GM21737 (cell line): ENCODE results near the gene TGIF2.
"Not testable (repeated sequence)": the region's sequence is repeated elsewhere in the genome, so short reads cannot be mapped to it uniquely, and the experiment has no call there.

Source experiments
- ATAC-seq: cut with Tn5 transposase; IDR thresholded peaks from one replicate; pipeline ENCODE4 v1.9.1; 2021; ENCODE audit warnings: mild to moderate bottlenecking, moderate library complexity; ENCODE audit not compliant: unreplicated experiment

The TGIF2 gene

GRCh38 chr20:36546111-36546736, 27.2 kb upstream of the TGIF2 start:
- ATAC-seq = no peak

GRCh38 chr20:36547186-36548005, 26.0 kb upstream of the TGIF2 start:
- no peak for ATAC-seq

GRCh38 chr20:36548006-36548315, 25.4 kb upstream of the TGIF2 start:
- no peak for ATAC-seq

- no peak for ATAC-seq
Measured at GRCh38 chr20:36548704-36549627, 24.4 kb upstream of the TGIF2 start.

GRCh38 chr20:36549628-36549941, 23.8 kb upstream of the TGIF2 start:
- ATAC-seq = no peak

GRCh38 chr20:36549942-36550789, 23.2 kb upstream of the TGIF2 start:
- ATAC-seq = no peak

- no peak for ATAC-seq
Measured at GRCh38 chr20:36550790-36551299, 22.6 kb upstream of the TGIF2 start.

GRCh38 chr20:36555248-36555647, 18.1 kb upstream of the TGIF2 start:
- no peak for ATAC-seq

- ATAC-seq = no peak
Measured at GRCh38 chr20:36562724-36563123, 10.7 kb upstream of the TGIF2 start.

- ATAC-seq = no peak
Measured at GRCh38 chr20:36563374-36563773, 10.0 kb upstream of the TGIF2 start.

- ATAC-seq = not testable (repeated sequence)
Measured at GRCh38 chr20:36564078-36564725, 9.2 kb upstream of the TGIF2 start.

- not testable (repeated sequence) for ATAC-seq
Measured at GRCh38 chr20:36564726-36565121, 8.7 kb upstream of the TGIF2 start.

GRCh38 chr20:36565520-36565919, 7.9 kb upstream of the TGIF2 start:
- ATAC-seq = no peak

- ATAC-seq = no peak
Measured at GRCh38 chr20:36569847-36570429, 3.5 kb upstream of the TGIF2 start.

GRCh38 chr20:36571564-36572504, 1.6 kb upstream of the TGIF2 start:
- ATAC-seq = no peak

- ATAC-seq = peak; percentile 14
Measured at GRCh38 chr20:36572701-36573102, 695 bp upstream of the TGIF2 start.

GRCh38 chr20:36573798-36574365, 485 bp downstream of the TGIF2 start:
- ATAC-seq = no peak
